Ovary (tissue), 3 donors: ENCODE measurements around the gene SULF2.

Experiments used
- POLR2A ChIP-seq: fragments of 450-650 bp; IDR thresholded peaks from one replicate; pipeline ENCODE4 v1.6.1; 2017; ENCODE audit warnings: antibody characterized with exemption, mild to moderate bottlenecking, moderate library complexity
- TF ChIP-seq, protein P1 (sequence below), 3 donors: fragments of 450-650 bp in 2 of 3; fragments of 200-600 bp in 1 of 3; IDR thresholded peaks; one replicate each; pipeline versions ENCODE4 v1.5.1 to v1.8.0; 2016 to 2022; ENCODE audit warnings: antibody characterized with exemption in 3 of 3, mild to moderate bottlenecking in 1 of 3
- donor health status: DM: no; HTN: no; CAD: no.

GRCh38 chr20:47780720-47781389, 4.4 kb downstream of the SULF2 start:
- TF ChIP-seq, protein P1, sequence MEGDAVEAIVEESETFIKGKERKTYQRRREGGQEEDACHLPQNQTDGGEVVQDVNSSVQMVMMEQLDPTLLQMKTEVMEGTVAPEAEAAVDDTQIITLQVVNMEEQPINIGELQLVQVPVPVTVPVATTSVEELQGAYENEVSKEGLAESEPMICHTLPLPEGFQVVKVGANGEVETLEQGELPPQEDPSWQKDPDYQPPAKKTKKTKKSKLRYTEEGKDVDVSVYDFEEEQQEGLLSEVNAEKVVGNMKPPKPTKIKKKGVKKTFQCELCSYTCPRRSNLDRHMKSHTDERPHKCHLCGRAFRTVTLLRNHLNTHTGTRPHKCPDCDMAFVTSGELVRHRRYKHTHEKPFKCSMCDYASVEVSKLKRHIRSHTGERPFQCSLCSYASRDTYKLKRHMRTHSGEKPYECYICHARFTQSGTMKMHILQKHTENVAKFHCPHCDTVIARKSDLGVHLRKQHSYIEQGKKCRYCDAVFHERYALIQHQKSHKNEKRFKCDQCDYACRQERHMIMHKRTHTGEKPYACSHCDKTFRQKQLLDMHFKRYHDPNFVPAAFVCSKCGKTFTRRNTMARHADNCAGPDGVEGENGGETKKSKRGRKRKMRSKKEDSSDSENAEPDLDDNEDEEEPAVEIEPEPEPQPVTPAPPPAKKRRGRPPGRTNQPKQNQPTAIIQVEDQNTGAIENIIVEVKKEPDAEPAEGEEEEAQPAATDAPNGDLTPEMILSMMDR (IDR thresholded peaks at IDR 0.05), result no peak
- TF ChIP-seq POLR2A, result no peak
